A549 (cell line): ENCODE results near the gene DISC1. TPM values are rescaled to one million over a fixed set of nuclear protein-coding genes. Genes with fewer than 3 reads are reported as not detected.

Experiments used
- ATAC-seq, 2 experiments: fragments of 200-7000 bp in 1 of 2; fragments of >200 bp in 1 of 2; cut with Nextera tagmentation in 1 of 2; cut with Tn5 transposase in 1 of 2; 3 replicates each; pipeline versions ENCODE4 v1.8.0 to v1.9.1; 2018 to 2020; ENCODE audit warnings: mild to moderate bottlenecking in 1 of 2, moderate library complexity in 1 of 2
- CTCF ChIA-PET: fragments of 300-600 bp; sonication (Branson Sonifier 250); formaldehyde crosslinking; extraction: SDS; loops from one replicate; lab custom pipeline; 2021; ENCODE audit warnings: antibody characterized with exemption, inconsistent platforms; lab: Yijun Ruan, JAX
- POLR2A ChIA-PET: fragments of 350-600 bp; formaldehyde crosslinking; extraction: SDS; loops from one replicate; lab custom pipeline; 2021; ENCODE audit warnings: antibody characterized with exemption, inconsistent platforms; lab: Yijun Ruan, JAX
- DNase-seq, 2 experiments: peaks; one replicate each; pipeline versions ENCODE4 v3.0.0 to v3.0.0-alpha.2; 2011 to 2016; ENCODE audit warnings: low read depth in 1 of 2, low spot score in 1 of 2
- FAIRE-seq: peaks from 2 replicates; lab custom pipeline; 2011; peaks lifted over from hg19 to GRCh38; lab: Jason Lieb, UNC
- H3K27ac ChIP-seq, 2 experiments: fragments of >200 bp; sonication (Bioruptor Twin); formaldehyde crosslinking; 3 replicates each; pipeline ENCODE4 v1.5.1; 2016 to 2017
- H3K4me1 ChIP-seq: fragments of >200 bp; sonication (Bioruptor Twin); formaldehyde crosslinking; 3 replicates; pipeline ENCODE4 v1.6.1; 2016
- H3K4me2 ChIP-seq: fragments of >200 bp; sonication (Bioruptor Twin); formaldehyde crosslinking; 3 replicates; pipeline ENCODE4 v1.6.1; 2016
- H3K4me3 ChIP-seq: fragments of >200 bp; sonication (Bioruptor Twin); formaldehyde crosslinking; 3 replicates; pipeline ENCODE4 v1.5.1; 2016
- H3K9me3 ChIP-seq: fragments of >200 bp; sonication (Bioruptor Twin); formaldehyde crosslinking; 3 replicates; pipeline ENCODE4 v1.6.1; 2016
- CEBPB ChIP-seq, 2 experiments: fragments of >200 bp in 1 of 2; sonication (Bioruptor Twin) in 1 of 2; formaldehyde crosslinking in 1 of 2; IDR thresholded peaks; 2 replicates each; pipeline ENCODE4 v1.6.1; 2012 to 2016
- CHD4 ChIP-seq: fragments of 200-600 bp; sonication (generic); IDR thresholded peaks from 2 replicates; pipeline ENCODE4 v1.6.1; 2016; ENCODE audit warnings: antibody characterized with exemption, mild to moderate bottlenecking, borderline replicate concordance
- FOSL2 ChIP-seq, 2 experiments: fragments of 450-650 bp in 1 of 2; fragments of >200 bp in 1 of 2; sonication (Bioruptor Twin) in 1 of 2; formaldehyde crosslinking; IDR thresholded peaks; 2 replicates each; pipeline versions ENCODE4 v1.5.0 to v1.6.1; 2016 to 2020; ENCODE audit warnings: mild to moderate bottlenecking in 1 of 2, moderate library complexity in 1 of 2
- JUN ChIP-seq, 2 experiments: fragments of >200 bp; sonication (Bioruptor Twin); formaldehyde crosslinking; IDR thresholded peaks; 2 replicates in 1 of 2; 3 replicates in 1 of 2; pipeline ENCODE4 v1.6.1; 2016 to 2017
- NR3C1 ChIP-seq: fragments of >200 bp; sonication (Bioruptor Twin); formaldehyde crosslinking; IDR thresholded peaks from 3 replicates; pipeline ENCODE4 v1.6.1; 2017
- RAD21 ChIP-seq, 2 experiments: fragments of >200 bp in 1 of 2; sonication (Bioruptor Twin) in 1 of 2; formaldehyde crosslinking in 1 of 2; IDR thresholded peaks in 1 of 2; conservative IDR thresholded peaks in 1 of 2; 2 replicates in 1 of 2; 3 replicates in 1 of 2; pipeline ENCODE4 v1.6.1; 2012 to 2018; ENCODE audit warnings: inconsistent platforms in 1 of 2
- RARB ChIP-seq: fragments of 250-450 bp; sonication (Bioruptor Pico); IDR thresholded peaks from 2 replicates; pipeline ENCODE4 v1.8.0; 2021; ENCODE audit warnings: mild to moderate bottlenecking, moderate library complexity
- RCOR1 ChIP-seq: fragments of 150-350 bp; IDR thresholded peaks from 2 replicates; pipeline ENCODE4 v1.6.1; 2014; ENCODE audit warnings: antibody characterized with exemption, low read length, low read depth
- SMC3 ChIP-seq: fragments of >200 bp; sonication (Bioruptor Twin); formaldehyde crosslinking; IDR thresholded peaks from 3 replicates; pipeline ENCODE4 v1.6.1; 2018; ENCODE audit warnings: inconsistent platforms
- SREBF2 ChIP-seq: fragments of 450-650 bp; IDR thresholded peaks from 2 replicates; pipeline ENCODE4 v1.6.1; 2014; ENCODE audit warnings: mild to moderate bottlenecking, moderate library complexity
- TFCP2L1 ChIP-seq: fragments of 250-450 bp; sonication (Bioruptor Pico); IDR thresholded peaks from 2 replicates; pipeline ENCODE4 v1.5.0; 2021; ENCODE audit warnings: mild to moderate bottlenecking
- ZC3H11A ChIP-seq: fragments of 450-650 bp; IDR thresholded peaks from 2 replicates; pipeline ENCODE4 v1.6.1; 2014; ENCODE audit warnings: antibody characterized with exemption, mild to moderate bottlenecking
- ZNF302 ChIP-seq: fragments of 250-450 bp; sonication (Bioruptor Pico); IDR thresholded peaks from 2 replicates; pipeline ENCODE4 v1.9.0; 2021; ENCODE audit warnings: inconsistent platforms, mild to moderate bottlenecking, moderate library complexity
- ZSCAN20 ChIP-seq: fragments of 250-450 bp; sonication (Bioruptor Pico); IDR thresholded peaks from 2 replicates; pipeline ENCODE4 v1.8.0; 2022; ENCODE audit warnings: mild to moderate bottlenecking, moderate library complexity
- WGBS: methylation state at CpG from one replicate; pipeline ENCODE4 v1.1.6; 2017; ENCODE audit errors: missing lambda C conversion rate; 5-methylcytosine and 5-hydroxymethylcytosine counted together
- polyA plus RNA-seq, 4 experiments: library from polyadenylated mRNA; depleted of rRNA in 3 of 4; stranded (reverse); fragments of >200 nt; fragmentation: RNase III in 1 of 4; extraction: RNeasy Plus Mini Kit Qiagen cat#74134 plus additional on column Dnase treatment in 1 of 4; gene quantifications; 2 replicates in 3 of 4; 3 replicates in 1 of 4; pipeline ENCODE4 v1.2.3, GENCODE V29; 2011 to 2017
- TF ChIP-seq, protein P1 (sequence below): fragments of >200 bp; sonication (Bioruptor Twin); formaldehyde crosslinking; IDR thresholded peaks from 3 replicates; pipeline ENCODE4 v1.5.1; 2016
- TF ChIP-seq, protein P2 (sequence below): fragments of >200 bp; sonication (Bioruptor Twin); formaldehyde crosslinking; IDR thresholded peaks from 3 replicates; pipeline ENCODE4 v1.6.1; 2016

DISC1 gene
- polyA plus RNA-seq, 2 of the 4 experiments (the other 2 are of a cell fraction) = 0.39 to 0.74 TPM

DNA sequence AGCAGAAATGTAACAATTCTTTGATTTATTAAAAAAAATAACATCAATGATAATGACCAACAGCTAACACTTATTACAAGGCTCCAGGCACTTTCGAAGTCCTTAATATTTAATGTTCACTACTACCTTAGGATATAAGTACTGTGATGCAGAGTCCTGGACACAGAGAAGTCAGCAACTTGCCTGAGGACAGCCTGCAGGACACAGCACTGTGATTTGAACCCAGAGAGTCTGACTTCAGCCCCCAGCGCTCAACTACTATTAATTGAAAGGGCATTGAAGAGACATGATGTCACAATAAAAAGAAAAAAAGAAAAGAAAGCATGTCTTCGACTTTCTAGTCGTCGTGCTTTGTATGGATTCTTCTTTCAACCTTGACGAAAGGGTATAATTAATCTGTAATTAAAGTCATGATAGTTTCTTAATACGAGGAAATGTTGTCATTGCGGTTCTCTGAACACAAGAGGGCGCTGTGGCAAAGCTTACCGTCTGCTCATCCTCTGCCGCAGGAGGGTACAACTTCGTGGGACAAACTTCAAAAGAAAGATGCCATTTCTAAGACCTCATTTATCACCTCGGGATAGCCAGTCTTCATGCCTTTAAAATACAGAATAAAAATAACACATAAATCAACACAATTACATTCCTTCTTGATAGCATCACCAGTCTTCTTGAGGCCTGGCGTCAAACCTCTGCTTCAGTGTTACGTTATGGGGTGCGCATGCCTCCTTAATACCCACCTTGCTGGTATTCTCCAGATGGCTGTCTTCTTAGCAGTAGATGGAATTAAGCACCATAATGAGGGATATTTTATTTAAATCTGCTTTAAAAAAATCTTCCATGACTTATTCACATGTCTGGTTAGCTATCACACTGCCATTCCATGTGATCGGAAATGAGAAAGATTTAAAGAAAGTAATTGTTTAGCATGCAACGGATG lies 240.1 kb downstream of the DISC1 start:
- DNase-seq (peak; percentile 38 to 52), FAIRE-seq (no peak), ATAC-seq (peak; percentile 64 to 74; a peak in 5 of 6 replicates)
- no peak overlapping the region for H3K4me3 ChIP-seq
- CTCF ChIA-PET = interaction anchor here (0.5 to 5.7 kb wide), 51 partner anchors 8 to 1012 kb away, joined by 3 to 65 read pairs (median 4); partner anchors contain the start of gene SIPA1L2
- no peak overlapping the region for H3K4me2 ChIP-seq
- 34% methylated on average over 18 of the region's 18 CpGs for WGBS
- POLR2A ChIA-PET = interaction anchor here (0.6 to 2.4 kb wide), 3 partner anchors 756 to 763 kb away, joined by 3 to 7 read pairs (median 5); partner anchors contain the start of gene SIPA1L2
- no peaks in the 10 kb centered on the region for H3K9me3 ChIP-seq
- no peak for TF ChIP-seq TFCP2L1
- TF ChIP-seq SREBF2 = no peak
- no peak for TF ChIP-seq ZC3H11A
- TF ChIP-seq, protein P1, sequence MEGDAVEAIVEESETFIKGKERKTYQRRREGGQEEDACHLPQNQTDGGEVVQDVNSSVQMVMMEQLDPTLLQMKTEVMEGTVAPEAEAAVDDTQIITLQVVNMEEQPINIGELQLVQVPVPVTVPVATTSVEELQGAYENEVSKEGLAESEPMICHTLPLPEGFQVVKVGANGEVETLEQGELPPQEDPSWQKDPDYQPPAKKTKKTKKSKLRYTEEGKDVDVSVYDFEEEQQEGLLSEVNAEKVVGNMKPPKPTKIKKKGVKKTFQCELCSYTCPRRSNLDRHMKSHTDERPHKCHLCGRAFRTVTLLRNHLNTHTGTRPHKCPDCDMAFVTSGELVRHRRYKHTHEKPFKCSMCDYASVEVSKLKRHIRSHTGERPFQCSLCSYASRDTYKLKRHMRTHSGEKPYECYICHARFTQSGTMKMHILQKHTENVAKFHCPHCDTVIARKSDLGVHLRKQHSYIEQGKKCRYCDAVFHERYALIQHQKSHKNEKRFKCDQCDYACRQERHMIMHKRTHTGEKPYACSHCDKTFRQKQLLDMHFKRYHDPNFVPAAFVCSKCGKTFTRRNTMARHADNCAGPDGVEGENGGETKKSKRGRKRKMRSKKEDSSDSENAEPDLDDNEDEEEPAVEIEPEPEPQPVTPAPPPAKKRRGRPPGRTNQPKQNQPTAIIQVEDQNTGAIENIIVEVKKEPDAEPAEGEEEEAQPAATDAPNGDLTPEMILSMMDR = peak; percentile 96
- TF ChIP-seq RAD21 (conservative IDR thresholded peaks at IDR 0.05 in 1 of 2, IDR thresholded peaks at IDR 0.05 in 1 of 2) = peak; percentile 90 to 93
- TF ChIP-seq SMC3 = peak; percentile 89
- TF ChIP-seq CEBPB (IDR thresholded peaks at IDR 0.05) = 0 out of 4 replicates have a peak, but pooled peaks of 1 of the 2 experiments have one; percentile 17
- no peak for TF ChIP-seq FOSL2 (IDR thresholded peaks at IDR 0.05)
- TF ChIP-seq FOSL2 (CRISPR knock-in tag; IDR thresholded peaks at IDR 0.05) = no peak
- no peak for TF ChIP-seq ZNF302 (CRISPR knock-in tag)
- no peaks in the 10 kb centered on the region for H3K4me1 ChIP-seq
- peak overlapping the region in 1 of 2 experiments; percentile 38; a peak in 2 of 6 replicates for H3K27ac ChIP-seq

DNA sequence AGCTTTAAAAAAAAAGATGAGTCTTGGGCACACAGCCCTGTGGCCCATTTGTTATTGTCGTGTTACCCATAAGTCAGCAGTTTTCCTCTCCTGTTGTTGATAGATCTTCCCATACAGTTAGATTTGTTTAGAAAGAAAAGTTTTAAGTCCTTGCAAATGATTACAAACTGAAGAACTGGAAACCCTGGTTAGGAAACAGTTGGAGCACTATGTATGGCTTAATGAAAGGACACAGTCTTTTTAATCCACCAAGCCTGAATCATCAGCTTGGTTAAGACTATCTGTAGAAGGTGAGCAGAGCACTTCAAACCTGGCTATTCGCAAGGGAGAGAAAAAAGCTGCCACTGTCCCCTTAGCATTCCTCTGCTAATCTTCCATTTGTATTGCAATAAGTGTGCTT lies 241.0 kb downstream of the DISC1 start:
- POLR2A ChIA-PET = interaction anchor here (1.6 to 2.4 kb wide), 2 partner anchors 760 to 762 kb away, joined by 5 to 7 read pairs; partner anchors contain the start of gene SIPA1L2
- no peak overlapping the region for H3K4me3 ChIP-seq
- ATAC-seq = no peak
- H3K9me3 ChIP-seq = no peaks in the 10 kb centered on the region
- CTCF ChIA-PET = interaction anchor here (0.6 to 5.7 kb wide), 27 partner anchors 9 to 762 kb away, joined by 3 to 65 read pairs (median 5); partner anchors contain the start of gene SIPA1L2
- H3K27ac ChIP-seq = 0 out of 6 replicates have a peak overlapping the region, but pooled peaks of 1 of the 2 experiments have one; percentile 23
- WGBS = 50% methylated on average over 2 of the region's 2 CpGs
- H3K4me2 ChIP-seq = no peak overlapping the region
- FAIRE-seq = no peak
- peaks cover 7% of the 10 kb centered on the region for H3K4me1 ChIP-seq
- TF ChIP-seq RCOR1 (no peak), JUN (IDR thresholded peaks at IDR 0.05) (no peak)
- TF ChIP-seq, all 56 proteins: peak for 0
- DNase-seq = no peak

DNA sequence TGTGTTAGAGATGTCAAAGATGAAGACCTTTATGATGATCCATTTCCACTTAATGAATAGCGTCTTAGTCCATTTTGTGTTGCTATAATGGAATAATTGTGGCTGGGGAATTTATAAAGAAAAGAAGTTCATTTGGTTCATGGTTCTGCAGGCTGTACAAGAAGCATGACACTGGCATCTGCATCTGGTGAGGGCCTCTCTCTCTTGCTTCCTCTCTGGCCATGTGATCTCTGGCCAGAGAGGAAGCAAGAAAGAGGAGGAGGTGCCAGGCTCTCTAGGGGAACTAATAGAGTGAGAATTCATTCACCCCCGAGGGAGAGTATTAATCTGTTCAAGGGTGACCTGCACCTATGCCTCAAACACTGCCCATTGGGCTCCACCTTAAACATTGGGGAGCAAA lies 242.8 kb downstream of the DISC1 start:
- WGBS = 53% methylated on average over 2 of the region's 2 CpGs
- H3K27ac ChIP-seq = no peak overlapping the region
- ATAC-seq (no peak), DNase-seq (no peak), FAIRE-seq (no peak)
- no peak overlapping the region for H3K4me3 ChIP-seq
- H3K4me1 ChIP-seq = peaks cover 10% of the 10 kb centered on the region
- POLR2A ChIA-PET = no interaction called here
- H3K9me3 ChIP-seq = no peaks in the 10 kb centered on the region
- TF ChIP-seq CHD4 (no peak), ZSCAN20 (CRISPR knock-in tag) (no peak), NR3C1 (no peak), RARB (CRISPR knock-in tag) (no peak)
- TF ChIP-seq, protein P1 = no peak
- TF ChIP-seq, protein P2, sequence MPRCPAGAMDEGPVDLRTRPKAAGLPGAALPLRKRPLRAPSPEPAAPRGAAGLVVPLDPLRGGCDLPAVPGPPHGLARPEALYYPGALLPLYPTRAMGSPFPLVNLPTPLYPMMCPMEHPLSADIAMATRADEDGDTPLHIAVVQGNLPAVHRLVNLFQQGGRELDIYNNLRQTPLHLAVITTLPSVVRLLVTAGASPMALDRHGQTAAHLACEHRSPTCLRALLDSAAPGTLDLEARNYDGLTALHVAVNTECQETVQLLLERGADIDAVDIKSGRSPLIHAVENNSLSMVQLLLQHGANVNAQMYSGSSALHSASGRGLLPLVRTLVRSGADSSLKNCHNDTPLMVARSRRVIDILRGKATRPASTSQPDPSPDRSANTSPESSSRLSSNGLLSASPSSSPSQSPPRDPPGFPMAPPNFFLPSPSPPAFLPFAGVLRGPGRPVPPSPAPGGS = no peak
- H3K4me2 ChIP-seq = no peak overlapping the region
- CTCF ChIA-PET = interaction anchor here (1.3 to 5.7 kb wide), 3 partner anchors 13 to 758 kb away, joined by 5 to 34 read pairs (median 6); no protein-coding TSS in a partner anchor
